K562 (cell line): ENCODE results near the gene FAM199X. TPM values are rescaled to one million over a fixed set of nuclear protein-coding genes. Genes with fewer than 3 reads are reported as not detected.

Source experiments
- ATAC-seq: fragments of 200-7000 bp; cut with Tn5 transposase; 3 replicates; pipeline ENCODE4 v1.9.1; 2020; ENCODE audit warnings: moderate library complexity
- BruUV-seq: library from RNA; stranded (reverse); fragments of 400-500 nt; replicated peaks from 2 replicates; lab custom pipeline; 2021; lab: Mats Ljungman, UMichigan
- CTCF ChIA-PET: fragments of 300-600 bp; formaldehyde crosslinking; extraction: SDS; loops from one replicate; lab custom pipeline; 2021; ENCODE audit warnings: low intra/inter-chr PET ratio; lab: Yijun Ruan, JAX
- POLR2A ChIA-PET: fragments of 300-600, 350-650 bp; sonication (Branson Sonifier 250); formaldehyde crosslinking; extraction: SDS; loops from one replicate; lab custom pipeline; 2021; ENCODE audit warnings: antibody characterized with exemption, inconsistent platforms; lab: Yijun Ruan, JAX
- DNase-seq, 4 experiments: peaks; one replicate each; pipeline versions ENCODE4 v3.0.0 to v3.0.0-alpha.2; 2011 to 2018; ENCODE audit warnings: low spot score in 3 of 4, mixed read lengths in 3 of 4; ENCODE audit errors: extremely low read depth in 1 of 4
- FAIRE-seq: peaks from 2 replicates; lab custom pipeline; 2011; peaks lifted over from hg19 to GRCh38; lab: Jason Lieb, UNC
- H2AFZ ChIP-seq: 2 replicates; pipeline ENCODE4 v1.6.0; 2011; ENCODE audit warnings: low read depth, low read length, control low read depth, inconsistent platforms
- H3K27ac ChIP-seq: fragments of 200-600 bp; 3 replicates; pipeline ENCODE4 v1.8.0; 2011; ENCODE audit warnings: low read depth, mild to moderate bottlenecking, control low read depth, inconsistent platforms, low read length, moderate library complexity, mixed read lengths; ENCODE audit errors: extremely low read depth
- H3K27me3 ChIP-seq, 2 experiments: fragments of 300-600 bp in 1 of 2; 2 replicates in 1 of 2; 3 replicates in 1 of 2; pipeline versions ENCODE4 v1.6.0 to v1.8.0; 2011; ENCODE audit warnings: inconsistent platforms in 2 of 2, low read length in 2 of 2, mild to moderate bottlenecking in 1 of 2, mixed read lengths in 1 of 2, moderate library complexity in 1 of 2; ENCODE audit not compliant: control insufficient read depth in 2 of 2, insufficient read depth in 2 of 2
- H3K36me3 ChIP-seq: fragments of 300-600 bp; 3 replicates; pipeline ENCODE4 v1.8.0; 2011; ENCODE audit warnings: mild to moderate bottlenecking, low read length, inconsistent platforms; ENCODE audit not compliant: control insufficient read depth, insufficient read depth
- H3K4me1 ChIP-seq, 2 experiments: fragments of 200-600 bp in 1 of 2; replicated peaks in 1 of 2; 2 replicates in 1 of 2; 3 replicates in 1 of 2; pipeline versions ENCODE4 v1.5.1 to v1.8.0; 2011; ENCODE audit warnings: inconsistent platforms in 2 of 2, low read length in 2 of 2, mild to moderate bottlenecking in 1 of 2, mixed read lengths in 1 of 2, moderate library complexity in 1 of 2; ENCODE audit not compliant: control insufficient read depth in 2 of 2, insufficient read depth in 2 of 2
- H3K4me2 ChIP-seq: 2 replicates; pipeline ENCODE4 v1.6.1; 2011; ENCODE audit warnings: low read length, control low read depth, inconsistent platforms, mixed read lengths; ENCODE audit not compliant: insufficient read depth
- H3K4me3 ChIP-seq: fragments of 200-600 bp; sonication (generic), shearing (Covaris generic); 2 replicates; pipeline ENCODE4 v1.5.1; 2016; ENCODE audit warnings: control low read depth, inconsistent platforms
- H3K79me2 ChIP-seq: fragments of 200-600 bp; 3 replicates; pipeline ENCODE4 v1.8.0; 2011; ENCODE audit warnings: low read length, inconsistent platforms; ENCODE audit not compliant: control insufficient read depth, insufficient read depth
- H3K9ac ChIP-seq, 2 experiments: 2 replicates each; pipeline versions ENCODE4 v1.6.0 to v1.6.1; 2011; ENCODE audit warnings: low read depth in 2 of 2, low read length in 2 of 2, control low read depth in 1 of 2, inconsistent platforms in 1 of 2, mild to moderate bottlenecking in 1 of 2, mixed read lengths in 1 of 2; ENCODE audit not compliant: insufficient read depth in 1 of 2
- H3K9me1 ChIP-seq: one replicate; pipeline ENCODE4 v1.6.0; 2011; ENCODE audit warnings: inconsistent platforms, mild to moderate bottlenecking, low read length, moderate library complexity; ENCODE audit not compliant: control insufficient read depth, insufficient read depth
- H3K9me3 ChIP-seq: replicated peaks from 2 replicates; pipeline ENCODE4 v1.5.1; 2011; ENCODE audit warnings: low read depth, low read length, inconsistent platforms; ENCODE audit not compliant: control insufficient read depth, insufficient read depth
- H4K20me1 ChIP-seq: replicated peaks from 2 replicates; pipeline ENCODE4 v1.6.1; 2011; ENCODE audit warnings: low read length, inconsistent platforms, mixed read lengths; ENCODE audit not compliant: control insufficient read depth, insufficient read depth
- ASH1L ChIP-seq: fragments of 450-650 bp; IDR thresholded peaks from 2 replicates; pipeline ENCODE4 v1.6.1; 2018; ENCODE audit warnings: borderline replicate concordance, mild to moderate bottlenecking, low read depth; ENCODE audit not compliant: partially characterized antibody
- HINFP ChIP-seq: fragments of 450-650 bp; conservative IDR thresholded peaks from 2 replicates; pipeline ENCODE4 v1.6.1; 2016; ENCODE audit warnings: missing genetic modification characterization, low read depth, mild to moderate bottlenecking, control low read depth, missing compliant biosample characterization
- NBN ChIP-seq: fragments of 450-650 bp; IDR thresholded peaks from 2 replicates; pipeline ENCODE4 v1.6.1; 2016; ENCODE audit warnings: low read depth, mild to moderate bottlenecking
- POLR3A ChIP-seq: IDR thresholded peaks from 2 replicates; pipeline ENCODE4 v1.6.1; 2011; ENCODE audit warnings: borderline replicate concordance, mild to moderate bottlenecking, moderate library complexity; ENCODE audit not compliant: insufficient read length, insufficient read depth; ENCODE audit errors: extremely low read depth
- ZNF507 ChIP-seq: conservative IDR thresholded peaks from 2 replicates; pipeline ENCODE4 v1.6.1; 2017; ENCODE audit warnings: missing genetic modification characterization, missing compliant biosample characterization
- WGBS: fragments of 100-300 bp; shearing (Covaris generic); methylation state at CpG from one replicate; pipeline ENCODE4 v1.1.6; 2016; ENCODE audit warnings: low coverage, mixed read lengths; ENCODE audit not compliant: insufficient coverage; ENCODE audit errors: missing lambda C conversion rate; 5-methylcytosine and 5-hydroxymethylcytosine counted together
- in situ Hi-C: fragments of 300-500 bp; cut with MboI; formaldehyde crosslinking; loops from 4 replicates; pipeline ENCODE4 v1.15.0; 2018; ENCODE audit warnings: inconsistent platforms, mixed read lengths
- intact Hi-C: fragments of 100-400 bp; cut with micrococcal nuclease; formaldehyde crosslinking; loops from 2 replicates; pipeline ENCODE4 v1.14.2; 2022
- polyA plus RNA-seq, 8 experiments: library from polyadenylated mRNA; depleted of rRNA in 4 of 8; stranded (reverse) in 5 of 8; unstranded in 3 of 8; fragments of >200 nt; fragmentation: Nextera tagmentation in 2 of 8; fragmentation: Illumina TruSeq in 1 of 8; extraction: Ambion mirVana in 2 of 8; extraction: Trizol in 1 of 8; gene quantifications; 2 replicates each; pipeline versions ENCODE4 v1.2.1 to v1.2.3, GENCODE V29; 2011 to 2014; ENCODE audit warnings: inconsistent platforms in 1 of 8, missing spikeins in 1 of 8
- total RNA-seq, 7 experiments: library from RNA; depleted of rRNA in 6 of 7; stranded (reverse); fragments of >200 nt in 6 of 7; fragmentation: Illumina TruSeq in 2 of 7; extraction: Trizol in 2 of 7; gene quantifications; 2 replicates each; pipeline versions ENCODE4 v1.2.1 to v1.2.3, GENCODE V29; 2011 to 2021; ENCODE audit warnings: low replicate concordance in 1 of 7

Gene FAM199X
- total and polyA plus RNA-seq, 9 of the 15 experiments (the other 6 are each of a cell fraction or from before 2014, with no cell fraction given), result 4.6 to 22.2 (median 13.7) TPM

- BruUV-seq, result no TSS peak
- H3K9me3 ChIP-seq, result no peaks in the 10 kb centered on the region
- DNase-seq, result no peak
- CTCF ChIA-PET, result no interaction called here
- TF ChIP-seq ZNF507, result no peak
- no peaks in the 10 kb centered on the region for H3K9me1 ChIP-seq
- no peaks in the 10 kb centered on the region for H3K27me3 ChIP-seq
- H4K20me1 ChIP-seq, result no peaks in the 10 kb centered on the region
- no peak overlapping the region for H3K4me3 ChIP-seq
- intact Hi-C loops (no loop called here), in situ Hi-C loops (no loop called here)
- H3K36me3 ChIP-seq, result peaks cover 40% of the 10 kb centered on the region; the same call in 2 of the 3 replicates
- H3K4me2 ChIP-seq, result no peak overlapping the region
- H3K4me1 ChIP-seq, result no peaks in the 10 kb centered on the region
- ATAC-seq, result no peak
- WGBS, result 89% methylated on average over 4 of the region's 4 CpGs
- FAIRE-seq, result no peak
- H3K27ac ChIP-seq, result no peak overlapping the region
- no peak overlapping the region for H3K9ac ChIP-seq
- H2AFZ ChIP-seq, result no peak overlapping the region
- H3K79me2 ChIP-seq, result peaks cover 23% of the 10 kb centered on the region
- POLR2A ChIA-PET, result interaction anchor here (0.6 kb wide), 1 partner anchor 18 kb away, joined by 3 read pairs; the partner anchor contains the start of gene FAM199X
Observed at GRCh38 chrX:104183685-104184084, 17.4 kb downstream of the FAM199X start.

- POLR2A ChIA-PET, result no interaction called here
Observed at GRCh38 chrX:104187931-104188330, 21.7 kb downstream of the FAM199X start.

More at GRCh38 chrX:104187931-104188330, 21.7 kb downstream of the FAM199X start:
- Histone ChIP-seq H3K36me3 (peaks cover 67% of the 10 kb centered on the region; the same call in 2 of the 3 replicates), H4K20me1 (no peaks in the 10 kb centered on the region), H3K9me3 (no peaks in the 10 kb centered on the region), H3K4me2 (no peak overlapping the region), H3K4me3 (no peak overlapping the region), H2AFZ (no peak overlapping the region), H3K9ac (no peak overlapping the region), H3K4me1 (no peaks in the 10 kb centered on the region), H3K27ac (no peak overlapping the region), H3K9me1 (no peaks in the 10 kb centered on the region), H3K79me2 (peaks cover 5% of the 10 kb centered on the region; the same call in 2 of the 3 replicates), H3K27me3 (no peaks in the 10 kb centered on the region)
- in situ Hi-C loops (no loop called here), intact Hi-C loops (no loop called here)
- ATAC-seq (no peak), FAIRE-seq (no peak), DNase-seq (no peak)
- CTCF ChIA-PET, result no interaction called here
- TF ChIP-seq POLR3A (no peak), NBN (no peak), ASH1L (no peak), HINFP (tag) (no peak)
- BruUV-seq, result no TSS peak
- 88% methylated on average over 6 of the region's 8 CpGs for WGBS
